Upper lobe of right lung (tissue), 1 donor: ENCODE data around the gene IL17B. TPM values are rescaled to one million over a fixed set of nuclear protein-coding genes. Genes with fewer than 3 reads are reported as not detected.

Experiments used
- ATAC-seq: fragments of 200-7000 bp; cut with Tn5 transposase; one replicate; pipeline ENCODE4 v1.9.1; 2020; ENCODE audit warnings: mild to moderate bottlenecking, moderate library complexity
- DNase-seq: peaks from one replicate; pipeline ENCODE4 v3.0.0-alpha.2; 2020
- H3K27ac ChIP-seq: fragments of 200-600 bp; one replicate; pipeline ENCODE4 v1.8.0; 2022
- H3K27me3 ChIP-seq: fragments of 200-600 bp; one replicate; pipeline ENCODE4 v1.8.0; 2022; ENCODE audit warnings: mild to moderate bottlenecking
- H3K36me3 ChIP-seq: fragments of 200-600 bp; one replicate; pipeline ENCODE4 v1.8.0; 2022
- H3K4me1 ChIP-seq: fragments of 200-600 bp; one replicate; pipeline ENCODE4 v1.8.0; 2022
- H3K4me3 ChIP-seq: fragments of 200-600 bp; one replicate; pipeline ENCODE4 v1.8.0; 2022; ENCODE audit warnings: mild to moderate bottlenecking
- H3K9me3 ChIP-seq: fragments of 200-600 bp; one replicate; pipeline ENCODE4 v1.8.0; 2022
- intact Hi-C: fragments of 100-400 bp; cut with DNase I; formaldehyde crosslinking; loops from one replicate; pipeline ENCODE4 v1.11.0; 2022
- total RNA-seq: library from RNA; stranded (reverse); fragmentation: NEBNext Ultra II Directional; extraction: Animal tissue kit (Norgen Biotek cat#: 25700); gene quantifications from one replicate; pipeline ENCODE4 v1.2.1, GENCODE V29; 2021
- TF ChIP-seq, protein P1 (sequence below): fragments of 200-600 bp; IDR thresholded peaks from one replicate; pipeline ENCODE4 v1.8.0; 2022; ENCODE audit warnings: antibody characterized with exemption
- donor health status: DM: no; HTN: yes; CAD: no; lungs with severe emphysema.

IL17B gene
- total RNA-seq, 1 donor from 2014 or later, result not detected

GRCh38 chr5:149365418-149365817, 13.7 kb downstream of the IL17B start:
- Histone ChIP-seq H3K4me3 (no peak overlapping the region), H3K4me1 (no peaks in the 10 kb centered on the region), H3K27me3 (no peaks in the 10 kb centered on the region), H3K36me3 (no peaks in the 10 kb centered on the region), H3K27ac (no peak overlapping the region), H3K9me3 (no peaks in the 10 kb centered on the region)
- DNase-seq (no peak), ATAC-seq (no peak)
- intact Hi-C loops, result no loop called here
- TF ChIP-seq, protein P1, sequence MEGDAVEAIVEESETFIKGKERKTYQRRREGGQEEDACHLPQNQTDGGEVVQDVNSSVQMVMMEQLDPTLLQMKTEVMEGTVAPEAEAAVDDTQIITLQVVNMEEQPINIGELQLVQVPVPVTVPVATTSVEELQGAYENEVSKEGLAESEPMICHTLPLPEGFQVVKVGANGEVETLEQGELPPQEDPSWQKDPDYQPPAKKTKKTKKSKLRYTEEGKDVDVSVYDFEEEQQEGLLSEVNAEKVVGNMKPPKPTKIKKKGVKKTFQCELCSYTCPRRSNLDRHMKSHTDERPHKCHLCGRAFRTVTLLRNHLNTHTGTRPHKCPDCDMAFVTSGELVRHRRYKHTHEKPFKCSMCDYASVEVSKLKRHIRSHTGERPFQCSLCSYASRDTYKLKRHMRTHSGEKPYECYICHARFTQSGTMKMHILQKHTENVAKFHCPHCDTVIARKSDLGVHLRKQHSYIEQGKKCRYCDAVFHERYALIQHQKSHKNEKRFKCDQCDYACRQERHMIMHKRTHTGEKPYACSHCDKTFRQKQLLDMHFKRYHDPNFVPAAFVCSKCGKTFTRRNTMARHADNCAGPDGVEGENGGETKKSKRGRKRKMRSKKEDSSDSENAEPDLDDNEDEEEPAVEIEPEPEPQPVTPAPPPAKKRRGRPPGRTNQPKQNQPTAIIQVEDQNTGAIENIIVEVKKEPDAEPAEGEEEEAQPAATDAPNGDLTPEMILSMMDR, result no peak

GRCh38 chr5:149364719-149365118, 14.4 kb downstream of the IL17B start:
- Histone ChIP-seq H3K4me3 (no peak overlapping the region), H3K4me1 (no peaks in the 10 kb centered on the region), H3K27ac (no peak overlapping the region), H3K36me3 (no peaks in the 10 kb centered on the region), H3K27me3 (no peaks in the 10 kb centered on the region), H3K9me3 (no peaks in the 10 kb centered on the region)
- intact Hi-C loops, result no loop called here
- TF ChIP-seq, protein P1, result no peak
- no peak for ATAC-seq
- no peak for DNase-seq

DNA sequence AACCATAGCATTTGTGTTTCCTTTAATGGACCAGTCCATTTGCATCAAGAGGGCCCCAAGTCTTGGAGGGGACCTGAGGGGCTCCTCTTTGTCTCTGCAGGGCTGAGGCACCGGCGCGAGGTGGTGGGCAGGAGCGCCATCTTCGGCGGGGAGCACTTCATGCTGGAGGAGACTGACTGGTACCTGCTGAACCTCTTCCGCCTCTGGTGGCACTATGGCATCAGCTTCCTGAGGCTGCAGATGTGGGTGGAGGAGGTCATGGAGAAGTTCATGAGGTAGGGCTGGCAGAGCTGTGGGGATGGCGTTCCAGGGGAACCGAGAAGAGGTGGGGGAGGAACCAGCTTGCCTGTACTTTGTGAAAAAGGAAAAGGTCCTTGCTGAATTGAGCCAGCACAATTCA, 15.2 kb downstream of the IL17B start:
- no peak overlapping the region for H3K4me3 ChIP-seq
- TF ChIP-seq, protein P1, result no peak
- intact Hi-C loops, result no loop called here
- H3K36me3 ChIP-seq, result no peaks in the 10 kb centered on the region
- H3K27me3 ChIP-seq, result no peaks in the 10 kb centered on the region
- ATAC-seq (no peak), DNase-seq (no peak)
- H3K9me3 ChIP-seq, result no peaks in the 10 kb centered on the region
- no peaks in the 10 kb centered on the region for H3K4me1 ChIP-seq
- no peak overlapping the region for H3K27ac ChIP-seq

DNA sequence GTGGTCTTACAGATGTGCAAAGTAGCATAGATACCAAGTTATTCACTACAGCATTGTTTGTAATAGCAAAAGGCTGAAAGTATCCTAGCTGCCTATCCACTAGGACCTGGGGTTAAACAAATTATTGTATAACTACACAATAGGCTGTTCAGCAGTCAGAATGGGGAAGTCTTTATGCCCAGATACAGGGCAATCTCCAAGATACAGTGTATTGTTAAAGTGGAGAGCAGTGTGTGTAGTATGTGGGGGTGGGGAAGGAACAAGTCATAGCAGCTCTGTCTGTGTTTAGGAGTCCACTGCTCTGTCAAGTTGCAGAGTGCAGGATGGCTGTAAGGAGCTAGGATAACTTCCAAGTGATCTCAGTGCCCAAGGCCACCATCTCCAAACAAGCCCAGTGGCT, 15.7 kb downstream of the IL17B start:
- TF ChIP-seq, protein P1, result no peak
- Histone ChIP-seq H3K9me3 (no peaks in the 10 kb centered on the region), H3K27me3 (no peaks in the 10 kb centered on the region), H3K36me3 (no peaks in the 10 kb centered on the region), H3K4me3 (no peak overlapping the region), H3K27ac (no peak overlapping the region), H3K4me1 (peaks cover 2% of the 10 kb centered on the region)
- intact Hi-C loops, result no loop called here
- DNase-seq (no peak), ATAC-seq (no peak)

GRCh38 chr5:149362541-149362940, 16.6 kb downstream of the IL17B start:
- intact Hi-C loops, result no loop called here
- TF ChIP-seq, protein P1, result no peak
- Histone ChIP-seq H3K4me3 (no peak overlapping the region), H3K4me1 (peaks cover 4% of the 10 kb centered on the region), H3K36me3 (no peaks in the 10 kb centered on the region), H3K27me3 (no peaks in the 10 kb centered on the region), H3K27ac (no peak overlapping the region), H3K9me3 (no peaks in the 10 kb centered on the region)
- no peak for ATAC-seq
- DNase-seq, result no peak

DNA sequence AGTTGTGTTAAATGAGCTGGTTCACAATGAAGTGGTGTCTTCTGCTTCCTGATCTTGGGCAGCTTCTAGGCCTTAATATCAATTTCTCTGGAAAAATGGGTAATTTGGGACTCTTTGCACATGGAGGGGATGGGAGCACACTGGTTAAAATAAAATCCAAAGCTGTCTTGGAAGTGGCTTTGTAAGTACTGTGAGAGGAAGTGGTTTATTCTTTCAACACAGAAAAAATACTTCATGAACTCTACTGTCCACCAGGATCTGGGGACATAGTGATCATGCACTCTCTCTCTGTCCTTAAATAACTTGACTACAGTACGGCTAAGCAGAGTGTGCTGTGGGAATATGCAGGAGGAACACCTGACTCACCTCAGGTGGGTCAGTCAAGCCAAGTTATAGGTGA, 18.8 kb downstream of the IL17B start:
- intact Hi-C loops, result no loop called here
- Histone ChIP-seq H3K9me3 (no peaks in the 10 kb centered on the region), H3K36me3 (peaks cover 3% of the 10 kb centered on the region), H3K4me1 (peaks cover 4% of the 10 kb centered on the region), H3K27me3 (no peaks in the 10 kb centered on the region), H3K27ac (no peak overlapping the region), H3K4me3 (no peak overlapping the region)
- ATAC-seq (no peak), DNase-seq (no peak)
- TF ChIP-seq, protein P1, result no peak
